ENCODE data around the gene HOXD1.

GRCh38 chr2:176213406-176213805, 24.9 kb downstream of the HOXD1 start:
- TF ChIP-seq POLR2A (IDR thresholded peaks at IDR 0.05; ENCODE audit: low read depth, low read length) (no peak), TAF1 (IDR thresholded peaks at IDR 0.05; ENCODE audit: borderline replicate concordance, low read depth, low read length) (no peak)

All from GM12892 (cell line).